Measurements from ENCODE around the gene SSU72.
"Not testable (repeated sequence)": the region's sequence is repeated elsewhere in the genome, so short reads cannot be mapped to it uniquely, and the experiment has no call there.

- TF ChIP-seq CTCF, POLR2A (IDR thresholded peaks at IDR 0.05): not testable (repeated sequence)
These were observed 68.9 kb downstream of the SSU72 start for GRCh38 chr1:1505801-1506200.
